ENCODE data around the gene NEGR1.

Gene NEGR1

DNA sequence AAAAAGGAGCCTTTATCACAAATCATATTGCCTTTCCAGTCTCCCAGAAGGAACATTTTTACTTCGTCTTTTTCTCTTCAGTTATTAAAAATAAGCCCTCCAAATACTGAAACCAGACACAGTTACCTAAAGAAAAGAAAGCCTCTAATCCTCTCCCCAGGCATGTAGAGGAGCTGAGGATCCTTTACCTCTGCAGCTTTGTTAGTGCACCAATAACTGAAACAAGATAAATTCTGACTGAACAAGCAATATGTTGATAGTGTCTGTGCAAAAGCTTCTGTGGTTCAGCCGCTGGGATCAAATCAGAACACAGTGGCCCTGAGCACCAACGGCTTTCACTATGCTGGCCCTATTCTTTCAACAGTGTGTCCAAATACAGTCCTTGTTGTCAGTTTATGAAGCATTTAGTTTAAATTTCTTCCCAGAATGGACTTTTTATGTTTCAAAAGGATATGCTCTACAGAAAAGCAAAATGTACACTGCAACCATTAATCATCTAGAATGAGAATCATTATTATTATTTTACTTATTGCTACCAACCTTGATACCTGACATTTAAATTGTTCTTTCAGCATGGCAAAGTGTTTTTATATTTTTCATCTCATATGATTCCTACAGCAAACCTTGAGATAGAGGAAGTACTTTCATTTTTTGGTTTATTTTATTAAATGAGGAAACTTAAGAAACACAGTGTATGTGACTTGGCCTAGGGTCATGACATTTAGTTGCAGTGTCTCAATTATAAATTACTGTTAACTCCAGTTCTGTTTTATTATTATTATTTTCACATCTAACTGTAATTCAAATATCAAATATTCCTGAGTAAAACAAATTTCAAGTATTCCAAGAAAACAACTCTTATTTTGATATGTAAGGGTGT is 217.9 kb downstream of the NEGR1 start:
- H3K4me2 ChIP-seq (ENCODE audit: low read length) = no peak overlapping the region
- H3K9ac ChIP-seq (ENCODE audit: low read depth, low read length) = no peak overlapping the region
- no peak overlapping the region for H3K4me3 ChIP-seq (ENCODE audit: low read length)
- H3K27me3 ChIP-seq (ENCODE audit: control insufficient read depth, insufficient read depth, low read length) = no peaks in the 10 kb centered on the region
- no peaks in the 10 kb centered on the region for H3K36me3 ChIP-seq (ENCODE audit: insufficient read depth, low read length)
- H3K9me3 ChIP-seq (replicated peaks; ENCODE audit: low read length) = no peaks in the 10 kb centered on the region
- peaks cover 7% of the 10 kb centered on the region for H3K4me1 ChIP-seq (ENCODE audit: control insufficient read depth, insufficient read depth, low read length)

DNA sequence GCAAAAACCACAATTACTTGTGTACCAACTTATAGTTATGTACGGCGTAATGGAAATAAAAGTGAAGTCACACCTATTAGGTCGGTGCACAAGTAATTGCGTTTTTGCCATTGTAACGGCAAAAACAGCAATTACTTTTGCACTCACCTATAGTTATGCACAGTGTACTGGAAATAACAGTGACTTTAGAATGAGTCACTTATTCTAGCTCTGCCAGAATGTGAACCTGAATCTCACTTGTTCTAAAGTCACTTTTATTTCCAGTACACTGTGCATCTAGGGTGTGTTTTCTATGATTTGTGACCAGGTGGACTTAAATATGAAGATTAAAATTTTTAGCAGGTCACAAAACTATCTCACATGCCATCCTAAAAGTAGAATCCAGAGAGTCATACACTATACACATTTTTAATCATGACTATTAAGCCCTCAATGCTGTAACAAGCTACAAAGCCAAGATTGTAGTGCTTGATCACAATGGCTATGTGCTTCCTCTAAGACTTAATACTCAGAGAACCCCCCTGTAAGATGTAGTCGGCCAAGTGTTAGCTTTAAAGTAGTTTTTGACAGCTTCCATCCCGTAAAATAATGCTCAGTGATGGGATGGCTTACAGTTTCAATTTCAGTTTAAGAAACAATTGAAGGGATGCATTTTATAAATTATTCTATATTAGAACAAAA is 218.8 kb downstream of the NEGR1 start:
- no peaks in the 10 kb centered on the region for H3K27me3 ChIP-seq (ENCODE audit: control insufficient read depth, insufficient read depth, low read length)
- peaks cover 7% of the 10 kb centered on the region for H3K4me1 ChIP-seq (ENCODE audit: control insufficient read depth, insufficient read depth, low read length)
- H3K4me2 ChIP-seq (ENCODE audit: low read length) = no peak overlapping the region
- no peaks in the 10 kb centered on the region for H3K36me3 ChIP-seq (ENCODE audit: insufficient read depth, low read length)
- no peak overlapping the region for H3K9ac ChIP-seq (ENCODE audit: low read depth, low read length)
- H3K4me3 ChIP-seq (ENCODE audit: low read length) = no peak overlapping the region
- no peaks in the 10 kb centered on the region for H3K9me3 ChIP-seq (replicated peaks; ENCODE audit: low read length)

DNA sequence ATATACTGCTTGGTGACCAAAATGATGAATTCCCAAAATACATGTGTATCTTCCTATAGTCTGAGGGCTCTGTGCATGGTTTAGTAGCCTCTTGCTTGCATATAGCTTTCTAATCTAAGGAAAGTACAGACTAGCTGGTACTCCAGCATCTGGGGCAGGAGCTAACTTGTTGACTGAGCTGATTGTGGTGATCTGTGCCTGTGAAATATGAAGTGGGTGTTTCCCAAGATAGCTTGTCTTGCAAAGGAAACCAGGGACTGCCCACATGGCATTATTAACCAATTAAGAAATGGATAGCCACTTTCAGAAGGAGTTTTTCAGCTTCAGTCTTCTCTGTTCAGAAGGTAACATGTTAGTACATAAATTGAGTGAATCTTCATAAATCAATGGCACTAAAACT is 219.8 kb downstream of the NEGR1 start:
- Histone ChIP-seq H3K9me3 (replicated peaks; ENCODE audit: low read length) (no peaks in the 10 kb centered on the region), H3K9ac (ENCODE audit: low read depth, low read length) (no peak overlapping the region), H3K27me3 (ENCODE audit: control insufficient read depth, insufficient read depth, low read length) (no peaks in the 10 kb centered on the region), H3K36me3 (ENCODE audit: insufficient read depth, low read length) (no peaks in the 10 kb centered on the region), H3K4me2 (ENCODE audit: low read length) (no peak overlapping the region), H3K4me1 (ENCODE audit: control insufficient read depth, insufficient read depth, low read length) (peaks cover 7% of the 10 kb centered on the region), H3K4me3 (ENCODE audit: low read length) (no peak overlapping the region)

DNA sequence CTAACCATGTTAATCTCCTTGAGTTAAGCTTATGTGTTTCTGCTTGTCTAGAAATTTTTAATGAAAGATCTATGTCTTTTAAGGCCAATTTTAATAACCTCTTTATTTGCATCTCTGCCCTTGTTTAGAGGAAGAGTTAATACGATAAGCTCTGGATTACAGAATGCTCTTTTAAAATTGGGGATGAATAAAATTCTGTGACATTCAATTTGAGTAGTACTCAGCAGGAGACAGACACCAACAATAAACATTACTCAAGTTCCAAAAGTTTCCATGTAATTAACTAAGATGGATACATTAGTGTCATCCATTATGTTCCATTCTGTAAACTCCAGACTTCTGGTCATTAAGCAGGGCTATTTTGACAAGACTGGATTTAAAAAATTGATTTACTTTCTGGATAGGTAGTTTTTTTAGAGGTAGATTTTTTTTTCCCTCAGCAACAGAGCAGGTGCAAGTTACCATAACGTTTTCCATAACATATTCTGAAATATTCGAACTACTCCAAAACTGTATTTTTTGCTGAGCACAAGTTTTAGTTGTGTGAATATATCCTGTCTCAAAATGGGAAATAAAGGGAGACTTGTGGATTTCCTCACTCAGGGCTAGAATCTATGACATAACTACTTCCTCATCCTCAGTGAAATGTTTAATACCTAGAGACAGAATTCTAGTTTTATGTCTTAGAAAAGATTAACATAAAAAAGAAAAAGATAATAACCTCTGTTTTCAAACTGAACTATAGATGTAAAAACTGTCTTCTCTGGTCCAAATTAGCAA is 221.7 kb downstream of the NEGR1 start:
- H3K4me2 ChIP-seq (ENCODE audit: low read length) = no peak overlapping the region
- H3K4me1 ChIP-seq (ENCODE audit: control insufficient read depth, insufficient read depth, low read length) = peaks cover 7% of the 10 kb centered on the region
- H3K36me3 ChIP-seq (ENCODE audit: insufficient read depth, low read length) = no peaks in the 10 kb centered on the region

DNA sequence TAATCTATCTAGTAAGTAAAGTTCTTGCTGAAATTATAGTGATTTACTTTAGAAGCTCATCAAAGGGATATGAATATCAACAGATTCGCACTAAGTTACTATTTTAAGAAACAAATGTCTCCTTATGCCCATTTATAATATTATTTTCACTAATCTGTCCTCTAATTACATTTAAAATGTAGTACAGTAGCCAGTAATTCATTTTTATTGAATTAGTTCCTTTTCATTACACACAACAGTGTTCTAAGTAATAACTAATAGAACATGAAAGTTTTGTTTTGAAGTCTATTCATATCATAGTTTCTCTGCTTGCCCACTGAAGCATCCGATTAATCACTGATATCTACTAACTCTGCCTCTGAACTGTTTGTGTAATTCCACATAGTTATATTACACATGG is 225.8 kb downstream of the NEGR1 start:
- no peaks in the 10 kb centered on the region for H3K27me3 ChIP-seq (ENCODE audit: control insufficient read depth, insufficient read depth, low read length)

More for the DNA sequence above, 221.7 kb downstream of the NEGR1 start:
- no peak overlapping the region for H3K4me3 ChIP-seq (ENCODE audit: low read length)
- H3K9ac ChIP-seq (ENCODE audit: low read depth, low read length) = no peak overlapping the region
- H3K9me3 ChIP-seq (replicated peaks; ENCODE audit: low read length) = no peaks in the 10 kb centered on the region
- no peaks in the 10 kb centered on the region for H3K27me3 ChIP-seq (ENCODE audit: control insufficient read depth, insufficient read depth, low read length)

DNA sequence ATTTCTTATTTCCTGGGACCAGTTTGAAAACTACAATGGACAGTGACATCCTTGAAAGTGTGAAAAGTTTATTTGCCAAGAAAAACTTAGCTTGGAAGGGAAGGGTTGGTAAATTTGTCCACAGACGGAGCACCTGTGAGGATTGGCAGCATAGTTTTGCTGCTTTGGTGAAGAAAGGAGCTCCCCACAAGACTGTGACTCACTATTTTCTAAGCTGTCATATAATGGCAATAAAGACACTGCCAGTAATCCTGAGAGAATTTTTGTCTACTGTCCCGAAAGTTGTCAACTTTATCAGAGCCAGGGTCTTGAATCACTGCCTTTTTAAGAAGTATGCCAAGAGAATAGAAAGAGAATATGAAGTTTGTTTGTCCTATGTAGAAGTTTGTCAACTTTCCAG is 230.8 kb downstream of the NEGR1 start:
- Histone ChIP-seq H3K9ac (ENCODE audit: low read depth, low read length) (no peak overlapping the region), H3K9me3 (replicated peaks; ENCODE audit: low read length) (no peaks in the 10 kb centered on the region), H3K36me3 (ENCODE audit: insufficient read depth, low read length) (no peaks in the 10 kb centered on the region), H3K4me3 (ENCODE audit: low read length) (no peak overlapping the region), H3K27me3 (ENCODE audit: control insufficient read depth, insufficient read depth, low read length) (no peaks in the 10 kb centered on the region), H3K4me2 (ENCODE audit: low read length) (no peak overlapping the region), H3K4me1 (ENCODE audit: control insufficient read depth, insufficient read depth, low read length) (peaks cover 6% of the 10 kb centered on the region)

More for the DNA sequence above, 225.8 kb downstream of the NEGR1 start:
- Histone ChIP-seq H3K9me3 (replicated peaks; ENCODE audit: low read length) (no peaks in the 10 kb centered on the region), H3K4me2 (ENCODE audit: low read length) (no peak overlapping the region), H3K4me1 (ENCODE audit: control insufficient read depth, insufficient read depth, low read length) (peaks cover 2% of the 10 kb centered on the region), H3K9ac (ENCODE audit: low read depth, low read length) (no peak overlapping the region), H3K36me3 (ENCODE audit: insufficient read depth, low read length) (no peaks in the 10 kb centered on the region), H3K4me3 (ENCODE audit: low read length) (no peak overlapping the region)

DNA sequence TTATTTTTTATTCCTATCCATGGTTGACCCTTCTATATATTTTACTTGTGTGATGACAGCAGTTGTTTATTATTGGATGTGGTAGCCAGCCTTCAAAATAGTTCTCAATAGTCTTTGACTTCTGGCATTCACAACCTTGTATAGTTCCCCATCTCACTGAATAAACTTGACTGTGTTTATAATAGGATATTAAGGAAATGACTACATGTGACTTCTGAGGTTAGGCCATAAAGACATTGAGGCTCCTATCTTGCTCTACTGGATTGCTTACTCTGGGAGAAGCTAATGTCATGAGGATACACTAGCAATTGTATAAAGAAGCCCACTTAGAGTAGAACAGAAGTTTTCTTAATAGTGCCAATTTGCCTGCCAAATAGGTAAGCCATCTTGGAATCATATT is 231.8 kb downstream of the NEGR1 start:
- no peak overlapping the region for H3K9ac ChIP-seq (ENCODE audit: low read depth, low read length)
- no peak overlapping the region for H3K4me3 ChIP-seq (ENCODE audit: low read length)
- no peak overlapping the region for H3K4me2 ChIP-seq (ENCODE audit: low read length)
- peaks cover 6% of the 10 kb centered on the region for H3K4me1 ChIP-seq (ENCODE audit: control insufficient read depth, insufficient read depth, low read length)
- no peaks in the 10 kb centered on the region for H3K36me3 ChIP-seq (ENCODE audit: insufficient read depth, low read length)
- H3K27me3 ChIP-seq (ENCODE audit: control insufficient read depth, insufficient read depth, low read length) = no peaks in the 10 kb centered on the region
- H3K9me3 ChIP-seq (replicated peaks; ENCODE audit: low read length) = no peaks in the 10 kb centered on the region

DNA sequence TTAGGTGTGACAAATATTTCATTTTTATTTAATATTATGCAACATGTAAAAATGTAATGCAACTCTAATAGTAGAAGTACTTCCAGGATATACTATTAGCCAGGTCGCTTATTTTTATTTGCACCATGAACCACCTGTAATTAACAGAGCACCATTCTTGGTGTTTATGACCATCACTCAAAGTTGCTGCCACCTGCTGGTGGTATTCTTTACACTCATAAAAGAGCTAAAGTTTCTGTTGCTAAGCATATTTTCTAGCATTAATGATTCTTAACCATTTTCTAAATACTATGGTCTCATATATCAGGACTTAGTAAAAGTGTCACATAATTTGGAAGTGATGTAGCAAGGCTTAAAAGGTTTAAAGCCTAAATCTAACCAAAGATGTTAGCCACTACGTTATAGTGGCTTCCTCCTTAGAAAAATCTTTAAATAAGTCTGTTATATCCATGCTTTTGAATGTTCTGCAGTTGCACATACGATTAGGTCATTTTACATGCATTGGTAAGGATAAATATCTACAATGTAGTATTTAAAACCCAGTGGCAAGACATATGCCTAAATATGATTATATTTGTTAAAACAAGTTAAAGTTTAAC is 244.5 kb downstream of the NEGR1 start:
- Histone ChIP-seq H3K4me3 (ENCODE audit: low read length) (no peak overlapping the region), H3K27me3 (ENCODE audit: control insufficient read depth, insufficient read depth, low read length) (no peaks in the 10 kb centered on the region), H3K9me3 (replicated peaks; ENCODE audit: low read length) (no peaks in the 10 kb centered on the region), H3K4me2 (ENCODE audit: low read length) (no peak overlapping the region), H3K9ac (ENCODE audit: low read depth, low read length) (no peak overlapping the region), H3K4me1 (ENCODE audit: control insufficient read depth, insufficient read depth, low read length) (no peaks in the 10 kb centered on the region), H3K36me3 (ENCODE audit: insufficient read depth, low read length) (no peaks in the 10 kb centered on the region)

DNA sequence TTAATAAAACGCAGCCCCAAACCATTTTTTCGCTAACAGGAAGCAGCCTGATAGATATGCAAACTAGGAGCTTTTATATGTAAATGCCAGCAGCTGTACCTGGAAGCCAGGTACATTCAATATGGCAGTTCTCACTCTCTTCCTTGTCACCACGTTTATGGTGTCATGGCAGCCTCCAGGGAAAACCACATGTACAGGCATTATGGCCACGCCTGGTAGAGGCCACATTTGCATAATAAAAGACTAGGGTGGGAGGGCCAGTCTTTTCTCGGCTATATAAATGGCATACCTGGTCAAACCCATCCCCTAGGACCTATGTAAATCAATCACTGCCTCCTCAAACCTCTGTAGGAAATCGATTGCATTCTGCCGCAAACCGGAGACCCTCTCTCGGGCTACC is 247.5 kb downstream of the NEGR1 start:
- no peak overlapping the region for H3K9ac ChIP-seq (ENCODE audit: low read depth, low read length)
- H3K27me3 ChIP-seq (ENCODE audit: control insufficient read depth, insufficient read depth, low read length) = no peaks in the 10 kb centered on the region
- H3K4me1 ChIP-seq (ENCODE audit: control insufficient read depth, insufficient read depth, low read length) = no peaks in the 10 kb centered on the region
- H3K36me3 ChIP-seq (ENCODE audit: insufficient read depth, low read length) = no peaks in the 10 kb centered on the region
- no peak overlapping the region for H3K4me3 ChIP-seq (ENCODE audit: low read length)
- no peak overlapping the region for H3K4me2 ChIP-seq (ENCODE audit: low read length)
- no peaks in the 10 kb centered on the region for H3K9me3 ChIP-seq (replicated peaks; ENCODE audit: low read length)

DNA sequence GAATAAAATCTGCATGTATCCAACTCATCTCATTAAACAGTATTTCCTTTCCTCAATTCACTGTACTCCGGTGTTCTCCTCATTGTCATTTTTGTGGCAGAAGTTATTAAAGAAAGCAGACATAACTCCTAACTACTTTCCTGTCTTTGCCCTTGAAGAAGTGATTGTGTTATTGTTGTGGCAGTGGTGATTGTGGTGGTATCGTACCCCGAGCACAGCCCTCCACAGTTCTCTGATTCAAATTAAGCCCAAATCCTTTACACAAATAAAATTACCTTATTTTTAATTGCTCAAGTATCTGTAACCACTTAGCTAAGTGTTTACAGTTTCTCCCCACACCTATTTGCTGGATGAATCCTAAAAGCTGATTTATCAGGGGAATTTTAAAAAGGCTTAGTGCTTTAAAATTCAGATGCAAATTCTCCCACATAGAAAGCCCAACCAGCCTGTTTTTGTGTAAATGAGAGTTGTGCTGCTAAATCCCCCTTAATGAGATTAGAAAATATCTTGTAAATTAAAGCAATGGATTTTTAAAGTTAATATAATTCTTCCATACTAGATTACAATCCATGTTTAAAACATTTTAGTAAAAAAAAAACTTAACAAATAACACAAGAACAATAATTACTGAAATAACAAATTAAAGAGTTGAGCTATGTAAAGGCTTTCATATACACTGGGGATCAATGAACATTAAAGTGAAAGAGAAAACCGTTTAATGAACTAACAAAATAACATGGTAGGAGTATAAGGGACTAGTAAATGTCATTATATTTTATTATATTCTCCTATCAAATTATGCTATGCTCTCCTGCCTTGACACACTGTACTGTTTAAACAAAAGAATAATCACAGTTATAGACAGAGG is 259.0 kb downstream of the NEGR1 start:
- Histone ChIP-seq H3K9ac (ENCODE audit: low read depth, low read length) (no peak overlapping the region), H3K36me3 (ENCODE audit: insufficient read depth, low read length) (no peaks in the 10 kb centered on the region), H3K27me3 (ENCODE audit: control insufficient read depth, insufficient read depth, low read length) (no peaks in the 10 kb centered on the region), H3K4me1 (ENCODE audit: control insufficient read depth, insufficient read depth, low read length) (no peaks in the 10 kb centered on the region), H3K4me2 (ENCODE audit: low read length) (no peak overlapping the region), H3K4me3 (ENCODE audit: low read length) (no peak overlapping the region), H3K9me3 (replicated peaks; ENCODE audit: low read length) (no peaks in the 10 kb centered on the region)
